Activated T-helper 9 cell treated with anti-CD3 and anti-CD28 coated beads, Interleukin-2, amount 50 U/mL, for 16 hours (primary cell): ENCODE measurements around the gene KRTAP10-2.
"Not testable (repeated sequence)": the region's sequence is repeated elsewhere in the genome, so short reads cannot be mapped to it uniquely, and the experiment has no call there.

Experiments used
- DNase-seq: peaks from one replicate; pipeline ENCODE4 v3.0.0-alpha.2; 2020; ENCODE audit warnings: low read depth

Gene KRTAP10-2

GRCh38 chr21:44513389-44514217 lies 37.7 kb downstream of the KRTAP10-2 start:
- no peak for DNase-seq

DNA sequence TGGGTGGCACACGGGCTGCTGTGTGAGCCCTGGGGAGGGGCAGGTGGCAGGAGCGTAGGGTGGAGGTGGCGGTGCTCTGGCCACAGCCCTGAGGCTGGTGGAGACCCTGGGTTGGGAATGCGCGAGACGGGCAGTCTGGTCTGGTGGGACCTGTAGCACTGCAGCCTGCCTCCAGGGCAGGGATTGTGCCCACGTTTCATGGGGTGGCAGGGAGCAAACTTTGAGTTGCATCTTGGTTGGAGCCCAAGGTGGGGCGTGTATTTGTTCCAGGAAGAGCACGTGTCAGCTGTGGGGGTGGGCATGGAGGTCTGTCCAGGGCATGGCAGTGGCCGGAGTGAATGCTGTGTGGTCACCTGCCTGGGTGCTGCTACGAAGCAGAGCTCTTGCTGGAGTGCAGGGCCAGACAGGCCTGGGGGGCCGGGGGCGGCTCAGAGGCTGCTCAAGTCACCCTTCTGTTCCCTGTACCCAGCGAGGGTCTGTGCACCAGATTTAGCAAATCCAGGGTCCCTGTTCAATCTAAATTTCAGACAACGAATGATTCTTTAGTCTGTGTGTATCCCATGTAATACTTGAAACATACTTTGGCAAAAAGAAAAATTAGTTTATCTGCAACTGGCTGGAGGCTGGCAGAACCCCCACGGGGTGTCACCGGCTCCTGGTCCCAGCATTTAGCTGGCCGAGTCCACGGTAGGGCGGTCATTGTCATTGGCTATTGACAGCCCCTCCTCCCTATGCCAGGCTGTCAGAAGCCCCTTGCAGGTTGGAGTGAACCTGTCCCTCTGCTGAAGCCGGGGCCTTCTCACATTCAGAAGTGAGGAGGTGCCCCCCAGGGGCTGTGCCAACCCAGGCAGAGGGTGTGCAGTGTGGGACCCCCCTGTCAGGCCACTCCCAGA lies 38.6 kb downstream of the KRTAP10-2 start:
- DNase-seq: no peak

DNA sequence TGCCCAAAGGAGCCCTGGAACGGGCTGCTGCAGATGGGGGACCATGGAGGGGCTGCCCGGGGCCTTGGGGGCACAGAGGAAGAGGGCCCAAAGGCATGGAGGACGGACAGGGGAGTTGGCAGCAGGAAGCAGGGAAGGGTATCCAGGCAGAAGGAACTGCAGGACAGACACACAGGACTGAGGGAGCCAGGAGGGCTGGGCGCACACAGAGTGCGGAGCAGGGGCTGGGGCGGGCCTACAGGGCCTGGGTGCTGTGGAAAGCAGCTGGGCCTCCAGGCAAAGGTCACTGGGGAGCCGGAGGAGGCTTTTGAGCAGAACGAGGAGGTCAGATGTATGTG lies 39.4 kb downstream of the KRTAP10-2 start:
- DNase-seq: no peak

DNA sequence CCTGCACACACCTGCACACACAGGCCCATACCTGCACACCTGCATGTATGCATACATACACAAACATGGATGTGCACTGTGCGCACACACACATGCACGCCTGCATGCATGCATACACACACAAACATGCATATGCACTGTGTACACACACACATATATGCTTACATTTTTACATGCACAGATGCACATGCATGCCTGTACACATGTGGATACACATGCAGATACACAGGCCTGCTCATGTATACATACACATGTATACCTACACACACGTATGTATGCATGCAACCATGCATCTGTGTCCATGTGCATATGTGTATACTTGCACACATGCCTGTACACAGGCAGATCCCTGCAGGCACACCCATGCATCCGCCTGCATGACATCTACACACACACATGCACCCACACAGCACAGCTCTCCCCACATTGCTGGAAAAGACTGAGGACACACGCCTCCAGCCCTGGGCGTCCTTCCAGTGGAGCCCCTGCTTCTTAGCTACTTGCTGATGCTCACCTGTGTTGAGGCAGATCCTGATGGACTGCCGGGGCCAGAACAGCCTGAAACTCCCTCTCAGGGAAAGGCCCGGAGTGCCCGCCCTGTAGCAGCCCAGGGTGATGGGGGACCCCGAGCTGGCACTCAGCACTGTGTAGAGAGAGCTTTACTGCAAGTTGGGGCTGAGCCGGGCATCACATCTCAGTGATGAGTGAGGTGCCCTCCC lies 39.9 kb downstream of the KRTAP10-2 start:
- DNase-seq: no peak

DNA sequence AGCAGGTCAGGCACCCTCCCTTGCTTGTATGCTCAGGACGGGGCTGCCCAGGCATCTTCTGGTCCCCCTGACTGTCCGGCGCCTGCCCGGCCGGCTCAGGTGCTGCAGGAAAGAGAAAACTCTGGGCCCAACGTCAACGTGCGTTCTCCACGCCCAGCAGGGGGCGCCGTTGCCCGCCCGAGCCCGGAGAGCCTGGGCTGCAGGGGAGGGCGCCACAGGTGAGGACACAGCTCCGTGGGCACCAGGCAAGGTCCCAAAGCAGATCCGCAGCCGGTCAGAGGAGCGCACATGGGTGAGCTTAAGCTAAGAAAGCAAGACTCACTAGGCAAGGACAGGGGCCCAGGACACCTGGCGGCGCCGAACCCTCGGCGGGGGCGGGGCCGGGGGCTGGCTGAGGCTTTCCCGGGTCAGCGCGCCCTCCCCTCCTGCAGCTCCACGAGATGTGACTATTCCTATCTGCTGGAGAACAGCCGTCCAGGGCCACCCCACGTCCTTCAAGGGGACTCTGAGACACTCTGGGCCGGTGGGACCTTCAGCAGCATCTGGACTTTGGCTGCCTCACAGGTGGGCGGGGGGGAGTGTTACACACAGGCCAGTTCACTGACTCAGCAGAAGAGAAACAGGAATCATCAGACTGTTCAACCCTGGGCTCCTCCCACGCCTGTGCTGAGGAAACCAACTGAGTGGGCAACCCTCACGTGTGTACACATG lies 40.6 kb downstream of the KRTAP10-2 start:
- DNase-seq: peak; percentile 73

DNA sequence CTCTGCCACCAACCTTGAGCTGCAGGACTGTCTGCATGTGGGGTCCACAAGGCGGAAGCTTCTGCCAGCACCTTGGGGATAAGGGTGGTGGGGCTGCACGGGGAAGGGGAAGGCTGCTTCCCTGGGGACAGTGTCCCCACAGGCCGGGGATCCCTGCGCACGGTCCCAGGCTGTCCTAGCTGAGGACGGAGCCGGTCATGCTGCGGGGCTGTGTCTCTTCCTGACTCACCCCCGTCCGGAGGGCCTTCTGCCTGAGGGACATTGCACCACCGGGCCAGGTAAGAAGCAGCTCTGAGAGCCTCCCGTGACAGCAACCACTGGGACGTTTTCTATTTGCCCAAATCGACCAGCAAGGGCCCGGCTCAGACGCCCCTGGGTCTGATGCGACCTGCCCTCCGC lies 41.2 kb downstream of the KRTAP10-2 start:
- no peak for DNase-seq

GRCh38 chr21:44509539-44509938 lies 41.8 kb downstream of the KRTAP10-2 start:
- no peak for DNase-seq

- no peak for DNase-seq
These were observed 42.4 kb downstream of the KRTAP10-2 start for GRCh38 chr21:44508711-44509445.

GRCh38 chr21:44508426-44508710 lies 42.9 kb downstream of the KRTAP10-2 start:
- no peak for DNase-seq

- no peak for DNase-seq
These were observed 43.5 kb downstream of the KRTAP10-2 start for GRCh38 chr21:44507673-44508425.

- DNase-seq: no peak
These were observed 44.7 kb downstream of the KRTAP10-2 start for GRCh38 chr21:44506279-44507255.

DNA sequence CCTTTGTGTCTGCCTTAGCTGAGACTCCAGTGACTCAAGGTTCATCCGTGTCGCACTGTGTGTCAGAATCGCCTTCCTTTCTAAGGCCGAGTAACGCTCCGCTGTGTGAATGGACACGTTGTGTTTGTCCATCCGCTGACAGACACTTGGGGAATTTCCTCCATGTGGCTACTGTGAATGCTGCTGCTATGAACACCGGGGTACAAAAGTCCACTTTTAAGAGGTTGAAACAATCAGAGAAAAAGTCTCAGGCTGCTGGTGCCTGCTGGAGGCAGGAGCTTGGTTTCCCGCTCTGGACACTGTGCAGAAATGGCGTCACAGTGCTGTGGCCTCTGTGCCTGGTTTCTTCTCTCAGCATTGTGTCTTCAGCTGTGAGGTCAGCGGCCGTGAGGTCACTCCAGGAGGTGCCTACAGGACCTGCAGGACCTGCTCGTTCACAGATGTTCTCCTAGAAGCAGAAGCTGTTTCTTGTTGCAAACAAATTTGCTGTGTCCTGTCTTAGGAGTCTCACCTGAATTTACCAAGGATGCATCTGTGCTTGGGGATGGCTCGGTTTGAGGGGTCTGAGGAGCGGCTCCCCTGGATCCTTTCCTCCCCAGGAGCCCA lies 45.5 kb downstream of the KRTAP10-2 start:
- DNase-seq: no peak

DNA sequence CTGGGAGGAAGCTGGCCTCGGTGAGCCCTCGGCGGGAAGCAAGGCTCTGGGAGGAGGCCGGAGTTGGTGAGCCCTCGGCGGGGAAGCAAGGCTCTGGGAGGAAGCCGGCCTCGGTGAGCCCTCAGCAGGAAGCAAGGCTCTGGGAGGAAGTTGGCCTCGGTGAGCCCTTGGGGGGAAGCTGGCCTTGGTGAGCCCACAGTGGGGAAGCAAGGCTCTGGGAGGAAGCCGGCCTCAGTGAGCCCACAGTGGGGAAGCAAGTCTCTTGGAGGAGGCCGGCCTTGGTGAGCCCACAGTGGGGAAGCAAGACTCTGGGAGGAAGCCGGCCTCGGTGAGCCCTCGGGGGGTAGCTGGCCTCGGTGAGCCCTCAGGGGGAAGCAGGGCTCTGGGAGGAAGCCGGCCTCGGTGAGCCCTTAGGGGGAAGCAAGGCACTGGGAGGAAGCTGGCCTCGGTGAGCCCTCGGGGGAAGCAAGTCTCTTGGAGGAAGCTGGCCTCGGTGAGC lies 47.4 kb downstream of the KRTAP10-2 start:
- no peak for DNase-seq

DNA sequence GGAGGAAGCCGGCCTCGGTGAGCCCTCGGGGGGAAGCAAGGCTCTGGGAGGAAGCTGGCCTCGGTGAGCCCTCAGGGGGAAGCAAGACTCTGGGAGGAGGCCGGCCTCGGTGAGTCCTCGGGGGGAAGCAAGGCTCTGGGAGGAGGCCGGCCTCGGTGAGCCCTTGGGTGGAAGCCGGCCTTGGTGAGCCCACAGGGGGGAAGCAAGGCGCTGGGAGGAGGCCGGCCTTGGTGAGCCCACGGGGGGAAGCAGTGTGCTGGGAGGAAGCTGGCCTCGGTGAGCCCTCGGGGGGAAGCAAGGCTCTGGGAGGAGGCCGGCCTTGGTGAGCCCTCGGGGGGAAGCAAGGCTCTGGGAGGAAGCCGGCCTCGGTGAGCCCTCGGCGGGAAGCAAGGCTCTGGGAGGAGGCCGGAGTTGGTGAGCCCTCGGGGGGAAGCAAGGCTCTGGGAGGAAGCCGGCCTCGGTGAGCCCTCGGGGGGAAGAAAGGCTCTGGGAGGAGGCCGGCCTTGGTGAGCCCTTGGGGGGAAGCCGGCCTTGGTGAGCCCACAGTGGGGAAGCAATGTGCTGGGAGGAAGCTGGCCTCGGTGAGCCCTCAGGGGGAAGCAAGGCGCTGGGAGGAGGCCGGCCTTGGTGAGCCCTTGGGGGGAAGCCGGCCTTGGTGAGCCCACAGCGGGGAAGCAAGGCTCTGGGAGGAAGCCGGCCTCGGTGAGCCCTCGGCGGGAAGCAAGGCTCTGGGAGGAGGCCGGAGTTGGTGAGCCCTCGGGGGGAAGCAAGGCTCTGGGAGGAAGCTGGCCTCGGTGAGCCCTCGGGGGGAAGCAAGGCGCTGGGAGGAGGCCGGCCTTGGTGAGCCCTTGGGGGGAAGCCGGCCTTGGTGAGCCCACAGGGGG lies 48.1 kb downstream of the KRTAP10-2 start:
- not testable (repeated sequence) for DNase-seq

DNA sequence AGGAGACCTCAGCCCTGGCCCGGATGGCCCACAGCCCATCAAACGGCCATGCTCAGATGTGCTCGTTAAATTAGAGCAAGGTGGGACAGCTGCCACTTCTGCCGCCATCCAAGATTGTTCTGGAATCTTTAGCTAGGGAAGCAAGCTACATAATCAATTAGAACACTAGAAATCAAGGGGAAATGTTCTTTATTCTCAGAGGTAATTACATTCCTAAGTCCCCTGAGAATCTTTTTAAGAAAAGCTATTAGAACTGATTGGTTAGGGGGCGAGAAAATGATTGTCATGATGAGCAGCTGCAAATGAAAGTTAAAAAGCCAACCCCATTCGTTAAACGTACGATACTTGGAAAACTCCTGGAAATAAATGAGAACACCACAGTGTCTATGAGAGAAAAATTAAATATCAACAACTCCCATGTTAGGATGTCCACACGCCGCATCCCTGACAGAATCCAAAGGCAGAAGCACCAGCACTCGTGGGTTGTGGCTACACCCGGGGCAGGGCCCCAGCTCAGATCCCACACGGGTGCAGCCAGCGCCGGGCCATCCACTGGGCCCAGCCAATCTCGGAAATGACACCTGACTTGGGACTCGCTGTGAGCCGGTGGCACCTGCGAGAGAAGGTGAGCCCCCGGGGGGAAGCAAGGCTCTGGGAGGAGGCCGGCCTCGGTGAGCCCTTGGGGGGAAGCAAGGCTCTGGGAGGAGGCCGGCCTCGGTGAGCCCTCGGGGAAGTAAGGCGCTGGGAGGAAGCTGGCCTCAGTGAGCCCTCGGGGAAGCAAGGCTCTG lies 48.9 kb downstream of the KRTAP10-2 start:
- DNase-seq: no peak
